Umbilical cord (tissue), 2 donors: ENCODE results near the gene VEZT. TPM values are rescaled to one million over a fixed set of nuclear protein-coding genes. Genes with fewer than 3 reads are reported as not detected.
"Not testable (repeated sequence)": the region's sequence is repeated elsewhere in the genome, so short reads cannot be mapped to it uniquely, and the experiment has no call there.

ENCODE experiments used
- DNase-seq: peaks from one replicate; pipeline ENCODE4 v3.0.0-alpha.2; 2015; ENCODE audit warnings: low spot score
- total RNA-seq: library from RNA; depleted of rRNA; stranded (reverse); fragments of >200 nt; gene quantifications from one replicate; pipeline ENCODE4 v1.2.3, GENCODE V29; 2014; ENCODE audit warnings: low replicate concordance; ENCODE audit not compliant: insufficient read depth

Gene VEZT
- total RNA-seq, 1 donor from 2014 or later = 94.4 TPM

DNA sequence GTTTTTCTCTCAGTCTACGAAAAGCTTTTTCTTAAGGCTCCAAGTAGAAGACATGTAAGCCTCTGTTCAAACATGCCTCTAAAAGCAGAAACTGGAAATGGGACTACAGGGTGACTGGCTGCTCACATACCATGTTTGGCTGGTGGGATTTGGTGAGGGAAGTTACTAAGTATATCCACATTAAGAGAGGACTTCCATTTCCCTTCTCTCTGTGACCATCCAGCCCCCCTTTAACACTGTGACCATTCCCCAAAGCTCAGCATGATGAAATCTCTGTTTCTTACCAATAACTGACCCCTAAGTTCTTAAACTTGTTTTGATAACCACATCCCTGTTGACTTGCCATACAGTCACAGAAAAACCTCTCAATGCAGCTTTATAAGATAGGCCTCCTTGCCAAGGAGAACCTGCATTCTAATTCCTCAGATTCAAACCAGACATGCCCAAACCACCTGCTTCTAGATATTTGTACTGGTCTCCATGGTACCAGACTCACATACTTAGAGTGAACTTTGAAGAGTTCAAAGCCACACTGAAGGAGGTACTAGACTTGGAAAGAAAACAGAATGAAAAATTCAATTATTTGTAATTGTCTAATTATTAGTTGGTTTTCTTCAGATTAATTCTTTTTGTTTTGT lies 102.2 kb downstream of the VEZT start:
- DNase-seq = no peak

DNA sequence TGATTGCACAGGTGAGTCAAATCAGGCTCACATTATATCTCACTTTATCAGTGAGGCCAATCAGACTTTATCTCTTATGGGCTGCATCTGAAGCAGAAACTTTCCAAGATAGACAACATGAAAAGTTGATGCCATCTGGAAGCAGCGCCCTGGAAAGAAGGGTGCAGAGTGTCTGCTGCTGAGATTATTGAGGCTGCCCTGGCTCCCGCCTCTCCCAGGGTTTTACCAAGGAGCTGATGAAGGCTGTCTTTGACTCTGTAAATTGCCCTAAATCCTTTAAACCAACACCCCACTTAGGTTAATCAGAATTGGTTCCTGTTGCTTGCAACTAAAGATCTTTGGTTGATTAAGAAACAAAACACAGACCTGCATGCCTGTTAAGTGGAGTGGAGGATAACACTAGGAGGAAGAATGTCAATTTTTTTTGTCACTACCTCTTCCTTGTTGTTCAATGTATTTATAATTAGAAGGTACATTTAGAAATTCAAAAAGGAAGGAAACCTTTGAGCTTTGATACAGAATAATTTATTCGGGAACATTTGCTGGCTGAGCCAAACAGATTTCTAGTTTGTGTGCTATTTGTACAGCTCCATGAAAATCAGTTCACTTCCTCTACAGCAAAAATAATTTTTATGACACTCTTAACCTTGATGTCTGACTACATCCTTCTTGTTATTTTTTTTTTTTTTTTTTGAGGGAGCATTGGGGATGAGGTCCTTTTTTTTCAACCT lies 104.1 kb downstream of the VEZT start:
- no peak for DNase-seq

DNA sequence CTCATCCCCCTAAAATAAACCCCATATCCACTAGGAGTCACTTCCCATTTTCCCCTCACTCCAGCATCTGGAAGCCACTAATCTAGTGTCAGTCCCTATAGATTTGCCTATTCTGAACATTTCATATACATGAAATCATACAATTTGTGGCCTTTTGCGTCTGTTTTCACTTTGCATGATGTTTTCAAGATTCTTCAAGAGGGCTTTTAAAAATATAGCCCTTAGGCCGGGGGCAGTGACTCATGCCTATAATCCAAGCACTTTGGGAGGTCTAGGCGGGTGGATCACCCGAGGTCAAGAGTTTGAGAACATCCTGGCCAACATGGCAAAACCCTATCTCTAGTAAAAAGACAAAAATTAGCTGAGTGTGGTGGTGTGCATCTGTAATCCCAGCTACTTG lies 104.7 kb downstream of the VEZT start:
- DNase-seq = peak; percentile 27

- no peak for DNase-seq
Observed at GRCh38 chr12:95323212-95323611, 105.6 kb downstream of the VEZT start.

DNA sequence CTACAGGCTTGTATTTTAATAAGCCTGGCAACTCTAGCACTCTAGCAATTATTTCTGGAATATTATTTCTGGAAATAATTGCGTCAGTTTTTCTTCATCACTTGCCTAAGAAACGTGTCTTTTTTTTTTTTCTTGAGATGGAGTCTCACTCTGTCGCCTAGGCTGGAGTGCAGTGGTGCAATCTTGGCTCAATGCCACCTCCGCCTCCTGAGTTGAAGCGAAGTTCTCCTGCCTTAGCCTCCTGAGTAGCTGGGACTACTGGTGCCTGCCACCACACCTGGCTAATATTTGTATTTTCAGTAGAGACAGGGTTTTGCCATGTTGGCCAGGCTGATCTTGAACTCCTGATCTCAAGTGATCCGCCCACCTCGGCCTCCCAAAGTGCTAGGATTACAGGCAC lies 106.6 kb downstream of the VEZT start:
- not testable (repeated sequence) for DNase-seq

DNA sequence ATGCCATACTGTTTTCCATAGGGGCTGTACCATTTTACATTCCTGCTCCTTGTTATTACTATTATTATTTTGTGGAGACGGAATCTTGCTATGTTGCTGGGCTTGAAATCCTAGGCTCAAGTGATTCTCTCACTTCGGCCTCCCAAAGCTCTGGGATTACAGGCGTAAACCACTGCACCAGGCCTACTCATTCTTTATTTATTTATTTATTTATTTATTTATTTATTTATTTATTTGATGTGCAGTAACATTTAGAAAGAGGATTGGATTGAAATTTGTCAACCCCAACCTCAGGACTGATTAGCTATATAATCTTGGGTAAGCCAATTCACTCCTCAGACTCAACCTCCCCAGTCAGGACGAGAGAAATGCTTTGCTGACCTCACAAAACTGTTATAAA lies 107.9 kb downstream of the VEZT start:
- no peak for DNase-seq

DNA sequence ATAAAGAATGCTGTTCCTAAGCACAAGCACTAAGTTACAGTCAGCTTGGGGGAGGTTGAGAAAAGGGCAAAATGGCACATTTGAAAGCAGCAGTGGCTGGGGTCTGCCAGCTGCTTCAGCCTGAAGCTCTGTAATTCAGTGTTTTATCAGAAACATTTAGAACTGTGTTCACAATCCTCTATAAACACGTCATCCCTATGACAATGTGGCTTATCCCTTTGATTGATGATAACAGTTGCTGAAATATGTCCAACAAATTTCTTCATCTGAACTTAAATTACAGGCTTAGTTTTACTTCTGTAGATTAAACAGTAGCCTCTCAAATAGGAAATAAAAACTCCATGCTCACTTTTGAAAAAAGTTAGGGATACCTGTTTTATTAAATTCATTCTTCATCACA lies 108.8 kb downstream of the VEZT start:
- peak; percentile 72 for DNase-seq

DNA sequence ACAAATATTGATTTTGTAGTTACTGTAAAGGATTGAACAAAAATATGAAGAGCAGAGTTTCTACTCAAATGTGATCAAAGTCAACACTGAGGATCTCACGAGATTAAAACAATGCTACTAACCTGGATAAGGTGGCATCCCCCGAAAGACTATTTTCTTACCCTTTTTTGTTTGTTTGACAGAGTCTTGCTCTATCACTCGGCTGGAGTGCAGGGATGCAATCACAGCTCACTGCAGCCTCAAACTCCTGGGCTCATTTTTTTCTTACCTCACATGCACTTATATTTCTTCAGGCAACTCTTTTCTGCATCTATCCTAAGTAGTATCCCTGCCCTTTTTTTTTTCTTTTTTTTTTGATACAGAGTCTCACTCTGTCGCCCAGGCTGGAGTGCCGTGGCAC lies 109.2 kb downstream of the VEZT start:
- DNase-seq = no peak

- DNase-seq = no peak
Observed at GRCh38 chr12:95328708-95329107, 111.1 kb downstream of the VEZT start.

- no peak for DNase-seq
Observed at GRCh38 chr12:95335948-95336347, 118.3 kb downstream of the VEZT start.

- DNase-seq = peak; percentile 94
Observed at GRCh38 chr12:95336387-95337067, 118.9 kb downstream of the VEZT start.

DNA sequence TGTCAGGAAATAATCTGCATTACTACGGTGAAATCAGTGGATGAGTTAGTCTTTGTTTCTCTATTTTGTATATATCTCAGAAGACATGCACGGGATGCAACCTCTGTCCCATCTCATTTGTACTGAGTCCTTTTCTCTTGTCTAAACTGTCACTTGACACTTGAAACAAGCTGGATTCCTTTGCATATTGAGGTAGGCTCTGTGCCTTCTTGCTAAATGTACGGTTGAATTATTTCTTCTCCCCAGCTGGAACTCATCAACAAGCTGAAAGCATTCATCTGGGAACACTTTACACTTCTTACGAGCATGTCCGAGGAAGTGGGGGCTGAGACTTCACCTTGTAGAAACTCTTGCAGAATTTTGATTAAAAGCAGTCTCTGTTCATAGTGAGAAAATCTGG lies 119.5 kb downstream of the VEZT start:
- no peak for DNase-seq

- no peak for DNase-seq
Observed at GRCh38 chr12:95339086-95339788, 121.6 kb downstream of the VEZT start.

DNA sequence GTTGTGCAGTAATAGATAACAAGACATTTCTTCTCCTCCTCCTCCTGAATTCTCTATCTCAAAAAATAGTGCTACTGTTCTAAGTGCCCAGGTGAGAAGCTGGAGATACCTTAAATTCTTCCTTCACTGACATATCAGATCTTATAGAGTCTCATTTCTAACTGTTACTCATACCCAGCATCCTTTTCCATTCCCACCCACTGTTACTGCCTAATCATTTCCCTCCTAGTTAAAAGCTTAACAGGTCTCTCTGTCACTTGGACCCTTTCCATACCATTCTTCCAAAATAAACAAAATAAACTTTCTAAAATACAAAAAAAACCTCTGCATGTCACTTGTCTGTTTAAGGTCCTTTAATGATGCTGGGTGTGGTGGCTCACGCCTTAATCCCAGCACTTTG lies 124.4 kb downstream of the VEZT start:
- no peak for DNase-seq

GRCh38 chr12:95343461-95344230 lies 126.0 kb downstream of the VEZT start:
- DNase-seq = no peak

DNA sequence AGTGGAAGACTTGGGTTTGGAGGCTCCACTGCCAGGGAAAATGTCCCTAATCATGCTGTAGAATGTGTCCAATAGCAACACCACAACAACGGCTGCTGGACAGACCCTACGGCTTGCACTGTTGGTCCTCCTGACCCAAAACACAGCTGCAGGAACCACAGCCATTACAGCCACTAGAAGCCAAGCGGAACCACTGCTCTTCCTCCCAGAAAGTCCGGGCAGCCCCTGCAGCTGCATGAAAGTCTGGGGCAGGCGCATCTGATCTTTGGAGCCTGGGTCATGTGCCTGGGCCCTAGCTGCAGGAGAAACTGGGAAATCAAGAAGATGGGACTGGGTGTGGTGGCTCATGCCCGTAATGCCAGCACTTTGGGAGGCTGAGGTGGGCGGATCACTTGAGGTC lies 131.7 kb downstream of the VEZT start:
- DNase-seq = no peak

DNA sequence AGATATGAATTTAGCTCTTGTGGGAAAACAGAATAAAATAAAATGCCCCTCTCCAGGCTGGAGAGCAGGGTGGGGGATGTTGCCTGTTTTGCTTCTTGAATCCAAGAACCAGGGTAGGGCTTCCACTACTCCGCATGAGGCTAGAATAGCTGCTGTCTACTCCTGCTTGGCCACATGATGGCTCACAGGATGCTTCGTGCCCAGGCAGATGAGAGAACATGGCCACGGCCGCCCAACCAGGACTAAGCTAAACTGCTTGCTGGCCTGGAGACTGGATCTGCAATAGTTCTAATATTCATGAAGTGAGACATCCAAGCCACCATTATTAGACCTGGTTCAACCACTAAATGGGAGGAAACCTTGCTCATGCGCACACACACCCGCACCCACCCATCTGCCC lies 134.1 kb downstream of the VEZT start:
- no peak for DNase-seq
